ENCODE measurements around the gene NPTX2.

The NPTX2 gene

DNA sequence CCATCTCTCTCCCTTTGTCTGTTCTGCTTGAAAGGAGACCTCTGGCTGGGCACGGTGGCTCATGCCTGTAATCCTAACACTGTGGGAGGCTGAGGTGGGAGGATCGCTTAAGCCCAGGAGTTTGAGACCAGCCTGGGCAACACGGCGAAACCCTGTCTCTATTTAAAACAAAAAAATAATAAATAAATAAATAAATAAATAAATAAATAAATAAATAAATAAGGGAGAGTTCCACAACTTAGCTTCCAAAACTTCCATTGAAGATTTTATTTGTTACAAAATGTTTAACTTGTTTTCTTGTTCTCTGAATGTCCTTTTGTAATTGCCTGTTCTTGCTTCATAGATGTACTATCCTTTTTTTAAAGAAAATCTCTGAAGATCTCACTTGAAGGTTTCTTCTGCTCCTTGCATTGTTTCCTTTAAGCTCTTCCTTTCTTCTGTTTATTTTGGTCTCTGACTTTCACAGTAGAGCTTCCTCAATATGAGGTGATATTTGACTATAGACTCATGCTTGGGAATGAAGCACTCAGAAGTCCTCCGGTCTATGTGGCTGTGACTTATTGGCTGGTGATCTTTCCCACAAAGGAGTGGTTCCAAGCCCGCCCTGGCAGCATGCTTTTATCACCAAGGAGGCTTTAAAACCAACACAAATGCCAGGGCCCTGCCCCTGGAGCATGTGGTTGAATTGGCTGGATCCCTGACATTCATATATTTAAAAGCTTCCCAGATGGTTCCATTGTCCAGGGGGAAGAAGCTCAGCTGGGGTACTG is 18.1 kb upstream of the NPTX2 start (continued):
- TF ChIP-seq, protein P1, sequence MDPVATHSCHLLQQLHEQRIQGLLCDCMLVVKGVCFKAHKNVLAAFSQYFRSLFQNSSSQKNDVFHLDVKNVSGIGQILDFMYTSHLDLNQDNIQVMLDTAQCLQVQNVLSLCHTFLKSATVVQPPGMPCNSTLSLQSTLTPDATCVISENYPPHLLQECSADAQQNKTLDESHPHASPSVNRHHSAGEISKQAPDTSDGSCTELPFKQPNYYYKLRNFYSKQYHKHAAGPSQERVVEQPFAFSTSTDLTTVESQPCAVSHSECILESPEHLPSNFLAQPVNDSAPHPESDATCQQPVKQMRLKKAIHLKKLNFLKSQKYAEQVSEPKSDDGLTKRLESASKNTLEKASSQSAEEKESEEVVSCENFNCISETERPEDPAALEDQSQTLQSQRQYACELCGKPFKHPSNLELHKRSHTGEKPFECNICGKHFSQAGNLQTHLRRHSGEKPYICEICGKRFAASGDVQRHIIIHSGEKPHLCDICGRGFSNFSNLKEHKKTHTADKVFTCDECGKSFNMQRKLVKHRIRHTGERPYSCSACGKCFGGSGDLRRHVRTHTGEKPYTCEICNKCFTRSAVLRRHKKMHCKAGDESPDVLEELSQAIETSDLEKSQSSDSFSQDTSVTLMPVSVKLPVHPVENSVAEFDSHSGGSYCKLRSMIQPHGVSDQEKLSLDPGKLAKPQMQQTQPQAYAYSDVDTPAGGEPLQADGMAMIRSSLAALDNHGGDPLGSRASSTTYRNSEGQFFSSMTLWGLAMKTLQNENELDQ (tag by site-specific recombination; IDR thresholded peaks at IDR 0.05; ENCODE audit: low read depth) = no peak
- TF ChIP-seq ZNF292 (tag by site-specific recombination; IDR thresholded peaks at IDR 0.05; ENCODE audit: borderline replicate concordance, low read depth) (0 out of 2 replicates have a peak, but pooled peaks have one; percentile 23), ZIC2 (tag by site-specific recombination; IDR thresholded peaks at IDR 0.05) (no peak), ZNF341 (tag by site-specific recombination; IDR thresholded peaks at IDR 0.05; ENCODE audit: low read depth) (0 out of 2 replicates have a peak, but pooled peaks have one; percentile 11), ZNF513 (tag by site-specific recombination; IDR thresholded peaks at IDR 0.05) (no peak), ZBTB20 (tag by site-specific recombination; IDR thresholded peaks at IDR 0.05) (no peak), BCL11A (tag by site-specific recombination; IDR thresholded peaks at IDR 0.05; ENCODE audit: low read depth) (no peak), ZNF10 (tag by site-specific recombination; IDR thresholded peaks at IDR 0.05) (no peak), MYNN (tag by site-specific recombination; IDR thresholded peaks at IDR 0.05; ENCODE audit: borderline replicate concordance) (peak; percentile 56; the same call in 1 of the 2 replicates), ZNF658 (tag by site-specific recombination; IDR thresholded peaks at IDR 0.05) (no peak), ZNF394 (tag by site-specific recombination; IDR thresholded peaks at IDR 0.05; ENCODE audit: borderline replicate concordance) (peak; percentile 97), ZFP69B (tag by site-specific recombination; IDR thresholded peaks at IDR 0.05) (no peak), ZFP41 (tag by site-specific recombination; IDR thresholded peaks at IDR 0.05; ENCODE audit: borderline replicate concordance) (no peak), KLF10 (tag by site-specific recombination; IDR thresholded peaks at IDR 0.05) (no peak), ZNF426 (tag by site-specific recombination; IDR thresholded peaks at IDR 0.05) (peak; percentile 94), ZNF514 (tag by site-specific recombination; IDR thresholded peaks at IDR 0.05) (no peak), ZBTB11 (tag by site-specific recombination; conservative IDR thresholded peaks at IDR 0.05; ENCODE audit: low read depth) (peak; percentile 84), ZNF121 (tag by site-specific recombination; IDR thresholded peaks at IDR 0.05) (0 out of 2 replicates have a peak, but pooled peaks have one; percentile 20), ZNF433 (tag by site-specific recombination; IDR thresholded peaks at IDR 0.05; ENCODE audit: low read depth) (peak; percentile 61; the same call in 1 of the 2 replicates)
- TF ChIP-seq, protein P2, sequence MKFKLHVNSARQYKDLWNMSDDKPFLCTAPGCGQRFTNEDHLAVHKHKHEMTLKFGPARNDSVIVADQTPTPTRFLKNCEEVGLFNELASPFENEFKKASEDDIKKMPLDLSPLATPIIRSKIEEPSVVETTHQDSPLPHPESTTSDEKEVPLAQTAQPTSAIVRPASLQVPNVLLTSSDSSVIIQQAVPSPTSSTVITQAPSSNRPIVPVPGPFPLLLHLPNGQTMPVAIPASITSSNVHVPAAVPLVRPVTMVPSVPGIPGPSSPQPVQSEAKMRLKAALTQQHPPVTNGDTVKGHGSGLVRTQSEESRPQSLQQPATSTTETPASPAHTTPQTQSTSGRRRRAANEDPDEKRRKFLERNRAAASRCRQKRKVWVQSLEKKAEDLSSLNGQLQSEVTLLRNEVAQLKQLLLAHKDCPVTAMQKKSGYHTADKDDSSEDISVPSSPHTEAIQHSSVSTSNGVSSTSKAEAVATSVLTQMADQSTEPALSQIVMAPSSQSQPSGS (tag by site-specific recombination; IDR thresholded peaks at IDR 0.05; ENCODE audit: low read depth) = no peak
- TF ChIP-seq, protein P3, sequence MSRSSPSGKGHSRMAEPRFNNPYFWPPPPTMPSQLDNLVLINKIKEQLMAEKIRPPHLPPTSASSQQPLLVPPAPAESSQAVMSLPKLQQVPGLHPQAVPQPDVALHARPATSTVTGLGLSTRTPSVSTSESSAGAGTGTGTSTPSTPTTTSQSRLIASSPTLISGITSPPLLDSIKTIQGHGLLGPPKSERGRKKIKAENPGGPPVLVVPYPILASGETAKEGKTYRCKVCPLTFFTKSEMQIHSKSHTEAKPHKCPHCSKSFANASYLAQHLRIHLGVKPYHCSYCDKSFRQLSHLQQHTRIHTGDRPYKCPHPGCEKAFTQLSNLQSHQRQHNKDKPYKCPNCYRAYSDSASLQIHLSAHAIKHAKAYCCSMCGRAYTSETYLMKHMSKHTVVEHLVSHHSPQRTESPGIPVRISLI (tag by site-specific recombination; IDR thresholded peaks at IDR 0.05) = 0 out of 2 replicates have a peak, but pooled peaks have one; percentile 16
- TF ChIP-seq, protein P4, sequence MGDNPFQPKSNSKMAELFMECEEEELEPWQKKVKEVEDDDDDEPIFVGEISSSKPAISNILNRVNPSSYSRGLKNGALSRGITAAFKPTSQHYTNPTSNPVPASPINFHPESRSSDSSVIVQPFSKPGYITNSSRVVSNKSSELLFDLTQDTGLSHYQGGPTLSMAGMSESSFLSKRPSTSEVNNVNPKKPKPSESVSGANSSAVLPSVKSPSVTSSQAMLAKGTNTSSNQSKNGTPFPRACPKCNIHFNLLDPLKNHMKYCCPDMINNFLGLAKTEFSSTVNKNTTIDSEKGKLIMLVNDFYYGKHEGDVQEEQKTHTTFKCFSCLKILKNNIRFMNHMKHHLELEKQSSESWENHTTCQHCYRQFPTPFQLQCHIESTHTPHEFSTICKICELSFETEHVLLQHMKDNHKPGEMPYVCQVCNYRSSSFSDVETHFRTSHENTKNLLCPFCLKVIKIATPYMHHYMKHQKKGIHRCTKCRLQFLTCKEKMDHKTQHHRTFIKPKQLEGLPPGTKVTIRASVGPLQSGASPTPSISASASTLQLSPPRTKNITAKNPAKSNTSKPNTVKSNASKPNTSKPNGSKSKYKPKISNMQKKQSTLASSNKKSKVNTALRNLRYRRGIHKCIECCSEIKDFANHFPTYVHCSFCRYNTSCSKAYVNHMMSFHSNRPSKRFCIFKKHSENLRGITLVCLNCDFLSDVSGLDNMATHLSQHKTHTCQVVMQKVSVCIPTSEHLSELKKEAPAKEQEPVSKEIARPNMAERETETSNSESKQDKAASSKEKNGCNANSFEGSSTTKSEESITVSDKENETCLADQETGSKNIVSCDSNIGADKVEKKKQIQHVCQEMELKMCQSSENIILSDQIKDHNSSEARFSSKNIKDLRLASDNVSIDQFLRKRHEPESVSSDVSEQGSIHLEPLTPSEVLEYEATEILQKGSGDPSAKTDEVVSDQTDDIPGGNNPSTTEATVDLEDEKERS (tag by site-specific recombination; IDR thresholded peaks at IDR 0.05) = no peak
- TF ChIP-seq, protein P5, sequence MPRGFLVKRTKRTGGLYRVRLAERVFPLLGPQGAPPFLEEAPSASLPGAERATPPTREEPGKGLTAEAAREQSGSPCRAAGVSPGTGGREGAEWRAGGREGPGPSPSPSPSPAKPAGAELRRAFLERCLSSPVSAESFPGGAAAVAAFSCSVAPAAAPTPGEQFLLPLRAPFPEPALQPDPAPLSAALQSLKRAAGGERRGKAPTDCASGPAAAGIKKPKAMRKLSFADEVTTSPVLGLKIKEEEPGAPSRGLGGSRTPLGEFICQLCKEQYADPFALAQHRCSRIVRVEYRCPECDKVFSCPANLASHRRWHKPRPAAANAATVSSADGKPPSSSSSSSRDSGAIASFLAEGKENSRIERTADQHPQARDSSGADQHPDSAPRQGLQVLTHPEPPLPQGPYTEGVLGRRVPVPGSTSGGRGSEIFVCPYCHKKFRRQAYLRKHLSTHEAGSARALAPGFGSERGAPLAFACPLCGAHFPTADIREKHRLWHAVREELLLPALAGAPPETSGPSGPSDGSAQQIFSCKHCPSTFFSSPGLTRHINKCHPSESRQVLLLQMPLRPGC (tag by site-specific recombination; IDR thresholded peaks at IDR 0.05) = no peak

All from HEK293 (cell line).